ENCODE results near the gene APC2.

GRCh38 chr19:1401889-1402217 is 48.1 kb upstream of the APC2 start:
- TF ChIP-seq CTCF (optimal IDR thresholded peaks at IDR 0.05 in 1 of 3, IDR thresholded peaks at IDR 0.05 in 1 of 3, conservative IDR thresholded peaks at IDR 0.05 in 1 of 3; ENCODE audit: extremely low read depth in 1 of 3, insufficient read depth in 2 of 3, low read length in 3 of 3) (no peak), EZH2 (IDR thresholded peaks at IDR 0.05; ENCODE audit: low read length) (no peak)
